Smooth muscle cell (in vitro differentiated cells): ENCODE measurements around the gene TMTC3. TPM values are rescaled to one million over a fixed set of nuclear protein-coding genes. Genes with fewer than 3 reads are reported as not detected.

Experiments used
- DNase-seq: peaks from one replicate; lab custom pipeline; 2025; ENCODE audit not compliant: unreplicated experiment; lab: John Stamatoyannopoulos, UW
- H2AFZ ChIP-seq: fragments of 200-600 bp; sonication (generic); 2 replicates; pipeline ENCODE4 v1.6.0; 2016; ENCODE audit warnings: antibody characterized with exemption, low read depth, mild to moderate bottlenecking
- H3F3A ChIP-seq: fragments of 200-600 bp; sonication (generic); 2 replicates; pipeline ENCODE4 v1.6.0; 2017; ENCODE audit warnings: antibody characterized with exemption, low read depth
- H3K27ac ChIP-seq: fragments of 200-600 bp; sonication (generic); 2 replicates; pipeline ENCODE4 v1.5.1; 2016; ENCODE audit warnings: low read depth, mild to moderate bottlenecking
- H3K27me3 ChIP-seq: fragments of 200-600 bp; sonication (generic); 2 replicates; pipeline ENCODE4 v1.6.1; 2016; ENCODE audit warnings: low read depth, mild to moderate bottlenecking
- H3K36me3 ChIP-seq: fragments of 200-600 bp; sonication (generic); 2 replicates; pipeline ENCODE4 v1.5.1; 2016; ENCODE audit warnings: low read depth
- H3K4me1 ChIP-seq: fragments of 200-600 bp; sonication (generic); 2 replicates; pipeline ENCODE4 v1.5.1; 2016; ENCODE audit warnings: low read depth
- H3K4me2 ChIP-seq: fragments of 200-600 bp; sonication (generic); 2 replicates; pipeline ENCODE4 v1.6.0; 2016; ENCODE audit warnings: mild to moderate bottlenecking
- H3K4me3 ChIP-seq: fragments of 200-600 bp; sonication (generic); 2 replicates; pipeline ENCODE4 v1.5.1; 2016; ENCODE audit warnings: mild to moderate bottlenecking
- H3K79me2 ChIP-seq: fragments of 200-600 bp; sonication (generic); 2 replicates; pipeline ENCODE4 v1.6.0; 2016; ENCODE audit warnings: low read depth, mild to moderate bottlenecking
- H3K9ac ChIP-seq: fragments of 200-600 bp; sonication (generic); 2 replicates; pipeline ENCODE4 v1.6.0; 2016; ENCODE audit warnings: low read depth
- H3K9me3 ChIP-seq: fragments of 200-600 bp; sonication (generic); replicated peaks from 2 replicates; pipeline ENCODE4 v1.5.1; 2016; ENCODE audit warnings: low read depth
- H4K20me1 ChIP-seq: fragments of 200-600 bp; sonication (generic); 2 replicates; pipeline ENCODE4 v1.6.0; 2016; ENCODE audit warnings: low read depth
- CTCF ChIP-seq: fragments of 200-600 bp; sonication (generic); IDR thresholded peaks from 2 replicates; pipeline ENCODE4 v1.5.1; 2017; ENCODE audit warnings: borderline replicate concordance, mild to moderate bottlenecking, antibody characterized with exemption; ENCODE audit not compliant: insufficient read depth, poor library complexity, severe bottlenecking
- WGBS: methylation state at CpG from one replicate; pipeline ENCODE4 v1.1.7; 2016; ENCODE audit warnings: low lambda C conversion rate; 5-methylcytosine and 5-hydroxymethylcytosine counted together
- polyA plus RNA-seq: library from polyadenylated mRNA; unstranded; fragments of >200 nt; fragmentation: Nextera tagmentation; extraction: Ambion mirVana; gene quantifications from 2 replicates; pipeline ENCODE4 v1.2.1, GENCODE V29; 2016
- total RNA-seq: library from RNA; depleted of rRNA; stranded (reverse); fragments of >200 nt; gene quantifications from 2 replicates; pipeline ENCODE4 v1.2.3, GENCODE V29; 2014

The TMTC3 gene
- total and polyA plus RNA-seq, 2 experiments from 2014 or later: 8.7 to 49.3 TPM

- no peak overlapping the region for H3K4me3 ChIP-seq
- H3K4me1 ChIP-seq: no peaks in the 10 kb centered on the region
- no peaks in the 10 kb centered on the region for H4K20me1 ChIP-seq
- no peaks in the 10 kb centered on the region for H3K9me3 ChIP-seq
- H3K27me3 ChIP-seq: no peaks in the 10 kb centered on the region
- DNase-seq: no peak
- no peak overlapping the region for H3K27ac ChIP-seq
- 65% methylated on average over 3 of the region's 3 CpGs for WGBS
- H3K4me2 ChIP-seq: no peak overlapping the region
- no peak overlapping the region for H3K9ac ChIP-seq
- H3K36me3 ChIP-seq: peaks cover 9% of the 10 kb centered on the region
- no peak for TF ChIP-seq CTCF
- H3F3A ChIP-seq: no peaks in the 10 kb centered on the region
- H3K79me2 ChIP-seq: no peaks in the 10 kb centered on the region
- H2AFZ ChIP-seq: no peak overlapping the region
Measured at GRCh38 chr12:88194868-88195267, 52.8 kb downstream of the TMTC3 start.

DNA sequence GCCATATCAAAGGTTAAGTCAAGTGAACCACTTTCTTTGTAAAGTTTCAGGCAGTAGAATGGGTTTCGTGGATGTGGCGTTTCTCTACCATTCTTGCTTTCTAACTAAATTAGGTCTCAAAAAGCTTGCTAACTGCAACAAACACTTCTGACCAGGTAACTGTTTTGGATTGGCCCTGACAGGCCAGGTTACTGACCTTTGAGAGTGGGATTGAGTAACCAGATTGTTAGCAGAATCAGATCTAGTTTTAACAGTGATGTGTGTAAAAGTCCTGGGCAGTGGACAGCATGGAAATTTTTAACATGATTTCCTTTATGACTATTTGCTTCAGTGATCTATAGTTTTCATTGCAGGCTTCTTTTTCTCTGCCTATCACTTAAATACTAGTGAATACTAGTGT is 57.9 kb downstream of the TMTC3 start:
- no peak overlapping the region for H2AFZ ChIP-seq
- H3K4me3 ChIP-seq: no peak overlapping the region
- no peak overlapping the region for H3K4me2 ChIP-seq
- H3K9ac ChIP-seq: no peak overlapping the region
- no peaks in the 10 kb centered on the region for H3K9me3 ChIP-seq
- no peak for DNase-seq
- no peaks in the 10 kb centered on the region for H3F3A ChIP-seq
- no peak for TF ChIP-seq CTCF
- no peaks in the 10 kb centered on the region for H3K4me1 ChIP-seq
- no peaks in the 10 kb centered on the region for H3K79me2 ChIP-seq
- peaks cover 6% of the 10 kb centered on the region for H3K36me3 ChIP-seq
- no peaks in the 10 kb centered on the region for H4K20me1 ChIP-seq
- H3K27me3 ChIP-seq: no peaks in the 10 kb centered on the region
- 96% methylated on average over 2 of the region's 2 CpGs for WGBS
- H3K27ac ChIP-seq: no peak overlapping the region

DNA sequence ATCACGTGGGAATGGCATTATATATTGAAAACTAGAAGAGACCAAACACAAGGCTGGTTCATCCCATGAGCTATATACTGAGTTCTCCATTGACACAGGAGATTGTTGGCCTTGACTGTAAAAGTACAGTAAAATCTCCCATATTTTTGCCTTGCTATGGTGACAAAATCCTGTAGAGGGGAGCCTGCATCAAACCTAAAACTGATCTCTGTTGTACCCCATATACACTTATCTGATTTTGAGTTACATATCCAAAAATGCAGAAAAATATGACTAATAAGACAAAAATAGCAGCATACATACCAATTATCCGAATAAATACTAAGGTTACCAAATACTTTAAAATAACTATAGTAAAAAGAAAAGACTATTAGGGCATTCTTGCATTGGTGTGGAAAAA is 60.4 kb downstream of the TMTC3 start:
- no peaks in the 10 kb centered on the region for H3K9me3 ChIP-seq
- 93% methylated on average over 2 of the region's 2 CpGs for WGBS
- H4K20me1 ChIP-seq: no peaks in the 10 kb centered on the region
- no peak overlapping the region for H2AFZ ChIP-seq
- no peak overlapping the region for H3K4me2 ChIP-seq
- no peak overlapping the region for H3K4me3 ChIP-seq
- no peaks in the 10 kb centered on the region for H3K36me3 ChIP-seq
- H3K9ac ChIP-seq: no peak overlapping the region
- no peaks in the 10 kb centered on the region for H3K79me2 ChIP-seq
- H3F3A ChIP-seq: no peaks in the 10 kb centered on the region
- no peaks in the 10 kb centered on the region for H3K27me3 ChIP-seq
- no peak overlapping the region for H3K27ac ChIP-seq
- no peak for TF ChIP-seq CTCF
- no peak for DNase-seq
- H3K4me1 ChIP-seq: no peaks in the 10 kb centered on the region

DNA sequence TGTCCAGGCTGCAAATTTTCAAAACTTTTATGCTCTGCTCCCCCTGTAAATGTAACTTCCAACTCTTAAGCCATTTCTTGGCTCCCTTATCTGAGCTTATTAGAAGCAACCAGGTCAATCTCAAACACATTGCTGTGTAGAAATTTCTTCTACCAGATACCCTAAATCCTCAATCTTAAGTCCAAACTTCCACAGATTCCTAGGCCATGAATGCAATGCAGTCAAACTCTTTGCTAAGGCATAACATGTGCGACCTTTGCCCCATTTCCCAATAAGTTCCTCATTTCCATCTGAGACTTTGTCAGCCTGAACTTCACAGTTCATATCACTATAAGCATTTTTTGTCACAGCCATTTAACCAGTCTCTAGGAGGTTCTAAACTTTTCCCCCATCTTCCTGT is 64.5 kb downstream of the TMTC3 start:
- H3K36me3 ChIP-seq: no peaks in the 10 kb centered on the region
- H3K4me3 ChIP-seq: no peak overlapping the region
- WGBS: 87% methylated on average over 1 of the region's 1 CpG
- H3K79me2 ChIP-seq: no peaks in the 10 kb centered on the region
- TF ChIP-seq CTCF: no peak
- DNase-seq: no peak
- no peaks in the 10 kb centered on the region for H3K9me3 ChIP-seq
- no peaks in the 10 kb centered on the region for H3K4me1 ChIP-seq
- no peak overlapping the region for H3K4me2 ChIP-seq
- no peak overlapping the region for H3K9ac ChIP-seq
- no peaks in the 10 kb centered on the region for H4K20me1 ChIP-seq
- H2AFZ ChIP-seq: no peak overlapping the region
- H3F3A ChIP-seq: no peaks in the 10 kb centered on the region
- H3K27me3 ChIP-seq: no peaks in the 10 kb centered on the region
- H3K27ac ChIP-seq: no peak overlapping the region
